HEK293 (cell line): Measurements from ENCODE around the gene CFAP221.
"Not testable (repeated sequence)": the region's sequence is repeated elsewhere in the genome, so short reads cannot be mapped to it uniquely, and the experiment has no call there.

ENCODE experiments used
- BCL11A ChIP-seq: fragments of 450-650 bp; formaldehyde crosslinking; IDR thresholded peaks from 2 replicates; pipeline ENCODE4 v1.5.1; 2016; ENCODE audit warnings: low read depth, missing biosample characterization, missing genetic modification characterization
- CTCF ChIP-seq: fragments of 450-650 bp; formaldehyde crosslinking; IDR thresholded peaks from 2 replicates; pipeline ENCODE4 v1.5.1; 2016; ENCODE audit warnings: missing biosample characterization, missing genetic modification characterization
- GLI4 ChIP-seq: fragments of 450-650 bp; formaldehyde crosslinking; IDR thresholded peaks from 2 replicates; pipeline ENCODE4 v1.5.1; 2016; ENCODE audit warnings: missing biosample characterization, missing genetic modification characterization
- REST ChIP-seq: fragments of 450-650 bp; formaldehyde crosslinking; IDR thresholded peaks from 2 replicates; pipeline ENCODE4 v1.5.1; 2016; ENCODE audit warnings: missing biosample characterization, missing genetic modification characterization
- SETDB1 ChIP-seq: IDR thresholded peaks from one replicate; pipeline ENCODE4 v1.6.1; 2017; ENCODE audit warnings: mild to moderate bottlenecking, low read length, moderate library complexity, mixed read lengths; ENCODE audit not compliant: insufficient read length
- YY1 ChIP-seq: fragments of 450-650 bp; formaldehyde crosslinking; IDR thresholded peaks from 2 replicates; pipeline ENCODE4 v1.5.1; 2018; ENCODE audit warnings: missing biosample characterization, missing genetic modification characterization
- ZBTB6 ChIP-seq: fragments of 450-650 bp; formaldehyde crosslinking; IDR thresholded peaks from 2 replicates; pipeline ENCODE4 v1.5.1; 2017; ENCODE audit warnings: missing biosample characterization, missing genetic modification characterization
- ZNF138 ChIP-seq: fragments of 450-650 bp; formaldehyde crosslinking; IDR thresholded peaks from 2 replicates; pipeline ENCODE4 v1.5.1; 2016; ENCODE audit warnings: missing biosample characterization, missing genetic modification characterization, borderline replicate concordance
- ZNF214 ChIP-seq: fragments of 450-650 bp; formaldehyde crosslinking; IDR thresholded peaks from 2 replicates; pipeline ENCODE4 v1.5.1; 2017; ENCODE audit warnings: missing biosample characterization, mild to moderate bottlenecking, missing genetic modification characterization, borderline replicate concordance
- ZNF274 ChIP-seq, 2 experiments: fragments of 200-500 bp in 1 of 2; fragments of 450-650 bp in 1 of 2; sonication (Bioruptor generic) in 1 of 2; formaldehyde crosslinking in 1 of 2; IDR thresholded peaks; 2 replicates each; pipeline versions ENCODE4 v1.5.1 to v1.6.1; 2014 to 2016; ENCODE audit warnings: borderline replicate concordance in 1 of 2, inconsistent platforms in 1 of 2, low read length in 1 of 2, missing biosample characterization in 1 of 2, missing genetic modification characterization in 1 of 2
- ZNF621 ChIP-seq: fragments of 450-650 bp; formaldehyde crosslinking; IDR thresholded peaks from 2 replicates; pipeline ENCODE4 v1.5.1; 2017; ENCODE audit warnings: missing biosample characterization, missing genetic modification characterization

GRCh38 chr2:119618725-119619124 is 74.5 kb downstream of the CFAP221 start:
- TF ChIP-seq SETDB1; CTCF; ZNF621 (tag by site-specific recombination); ZNF138; BCL11A (tag by site-specific recombination); GLI4 (tag by site-specific recombination); ZNF214 (tag by site-specific recombination); YY1; ZBTB6 (tag by site-specific recombination); REST; ZNF274 (IDR thresholded peaks at IDR 0.05; ENCODE audit: low read length); ZNF274 (tag by site-specific recombination; IDR thresholded peaks at IDR 0.05; ENCODE audit: borderline replicate concordance): not testable (repeated sequence)
